CD4-positive, alpha-beta T cell treated with Interleukin-15 for 1 hour (primary cell): Measurements from ENCODE around the gene ABCG2.
"Not testable (repeated sequence)": the region's sequence is repeated elsewhere in the genome, so short reads cannot be mapped to it uniquely, and the experiment has no call there.

Source experiments
- DNase-seq: peaks from one replicate; pipeline ENCODE4 v3.0.0-alpha.2; 2020

The ABCG2 gene

DNA sequence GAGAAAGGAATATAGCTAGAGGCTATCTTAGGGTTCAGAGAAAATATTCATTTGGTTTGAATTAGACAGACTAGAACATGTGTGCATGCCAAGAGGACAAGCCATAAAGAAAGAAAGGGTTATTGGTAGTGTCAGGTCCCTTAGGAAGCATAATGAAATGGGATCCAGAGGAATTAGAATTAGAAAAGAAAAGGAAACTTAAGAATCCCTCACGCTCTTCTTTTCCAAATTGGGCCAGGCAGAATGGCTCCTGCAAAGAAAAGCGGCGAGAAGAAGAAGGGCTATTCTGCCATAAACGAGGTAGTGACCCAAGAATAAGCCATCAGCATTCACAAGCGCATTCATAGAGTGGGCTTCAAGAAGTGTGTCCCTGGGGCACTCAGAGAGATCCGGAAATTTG is 4.9 kb upstream of the ABCG2 start:
- DNase-seq = no peak

DNA sequence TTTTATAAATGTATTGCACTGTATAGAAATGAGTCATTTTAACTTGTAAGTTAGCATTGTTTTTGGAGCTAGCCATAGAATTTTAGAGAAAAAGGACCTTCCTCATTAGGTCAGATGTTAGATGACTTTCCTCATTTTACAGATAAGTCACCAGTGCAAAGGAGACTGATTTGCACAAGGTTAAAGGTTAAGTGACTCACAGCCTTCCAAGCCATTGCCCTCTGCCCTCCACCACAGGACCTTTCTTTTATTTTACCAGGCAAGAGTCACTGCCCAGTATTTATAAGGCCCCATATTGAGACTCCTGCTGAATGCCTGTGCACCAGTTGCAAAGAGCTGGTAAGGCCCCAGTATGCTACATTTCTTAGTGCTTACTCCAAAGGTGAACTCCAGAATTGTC is 4.2 kb upstream of the ABCG2 start:
- DNase-seq = no peak

GRCh38 chr4:88159229-88159725 is 838 bp upstream of the ABCG2 start:
- no peak for DNase-seq

- no peak for DNase-seq
Measured at GRCh38 chr4:88158038-88158488, 376 bp downstream of the ABCG2 start.

DNA sequence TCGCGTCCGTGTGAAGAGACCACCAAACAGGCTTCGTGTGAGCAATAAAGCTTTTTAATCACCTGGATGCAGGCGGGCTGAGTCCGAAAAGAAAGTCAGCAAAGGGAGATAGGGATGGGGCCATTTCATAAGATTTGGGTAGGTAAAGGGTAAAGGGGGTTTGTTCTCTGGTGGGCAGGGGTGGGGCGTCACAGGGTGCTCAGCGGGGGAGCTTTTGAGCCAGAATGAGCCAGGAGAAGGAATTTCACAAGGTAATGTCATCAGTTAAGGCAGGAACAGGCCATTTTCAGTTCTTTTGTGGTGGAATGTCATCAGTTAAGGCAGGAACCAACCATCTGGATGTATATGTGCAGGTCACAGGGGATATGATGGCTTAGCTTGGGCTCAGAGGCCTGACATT is 6.1 kb downstream of the ABCG2 start:
- not testable (repeated sequence) for DNase-seq

GRCh38 chr4:88148560-88148959 is 9.9 kb downstream of the ABCG2 start:
- no peak for DNase-seq

DNA sequence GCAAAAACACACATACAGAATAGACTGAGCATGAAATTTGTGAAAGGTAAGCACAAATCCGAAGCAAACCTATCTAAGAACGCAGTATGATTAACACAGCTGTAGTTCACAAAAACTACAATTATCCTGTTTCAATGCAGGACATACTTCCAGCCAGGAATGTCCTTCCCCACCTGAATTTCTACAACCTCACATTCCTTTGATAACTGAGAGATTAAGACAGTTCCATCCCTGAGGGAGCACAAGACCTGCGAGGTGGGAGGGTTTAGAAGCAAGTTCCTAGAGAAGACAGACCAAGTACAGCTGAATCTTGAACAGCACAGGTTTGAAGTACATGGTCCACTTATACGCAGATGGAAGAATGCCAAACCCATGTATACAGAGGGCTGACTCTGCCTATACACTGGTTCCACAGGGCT is 10.6 kb downstream of the ABCG2 start:
- no peak for DNase-seq

DNA sequence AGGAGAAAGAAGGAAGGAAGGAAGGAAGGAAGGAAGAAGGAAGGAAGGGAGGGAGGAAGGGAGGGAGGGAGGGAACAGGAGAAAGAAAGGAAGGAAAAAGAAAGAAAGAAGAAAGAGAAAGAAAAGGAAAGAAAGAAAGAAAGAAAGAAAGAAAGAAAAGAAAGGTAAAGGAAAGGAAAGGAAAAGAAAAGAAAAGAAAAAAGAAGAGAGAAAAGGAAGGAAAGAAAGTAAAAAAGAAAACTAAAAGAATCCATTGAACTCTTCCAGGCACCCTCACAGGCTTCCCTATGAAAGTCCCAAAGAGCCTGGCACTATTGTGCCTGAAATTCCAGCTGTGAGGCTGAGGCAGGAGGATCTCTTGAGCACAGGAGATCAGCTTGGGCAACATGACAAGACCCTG is 11.5 kb downstream of the ABCG2 start:
- DNase-seq = no peak

GRCh38 chr4:88144866-88145300 is 13.6 kb downstream of the ABCG2 start:
- no peak for DNase-seq

GRCh38 chr4:88144048-88144447 is 14.4 kb downstream of the ABCG2 start:
- no peak for DNase-seq

DNA sequence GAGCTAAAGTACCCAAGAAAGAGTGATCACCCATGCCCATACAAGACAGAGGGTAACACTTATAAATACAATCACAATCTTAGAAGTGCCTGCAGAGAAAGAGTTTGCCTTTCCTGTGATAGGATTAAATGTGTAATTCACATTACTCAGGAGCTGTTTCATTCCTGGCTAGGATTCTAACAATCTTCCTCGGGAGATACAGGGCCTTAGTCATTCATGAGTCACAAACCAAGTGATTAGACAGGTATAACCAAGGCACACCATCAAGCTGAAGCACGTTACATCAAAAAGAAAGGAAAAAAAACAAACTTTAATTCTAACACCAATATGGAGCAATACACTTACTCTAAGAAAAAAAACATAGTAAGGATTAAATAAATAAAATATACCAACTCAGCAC is 14.9 kb downstream of the ABCG2 start:
- no peak for DNase-seq

GRCh38 chr4:88138561-88138960 is 19.9 kb downstream of the ABCG2 start:
- DNase-seq = no peak

DNA sequence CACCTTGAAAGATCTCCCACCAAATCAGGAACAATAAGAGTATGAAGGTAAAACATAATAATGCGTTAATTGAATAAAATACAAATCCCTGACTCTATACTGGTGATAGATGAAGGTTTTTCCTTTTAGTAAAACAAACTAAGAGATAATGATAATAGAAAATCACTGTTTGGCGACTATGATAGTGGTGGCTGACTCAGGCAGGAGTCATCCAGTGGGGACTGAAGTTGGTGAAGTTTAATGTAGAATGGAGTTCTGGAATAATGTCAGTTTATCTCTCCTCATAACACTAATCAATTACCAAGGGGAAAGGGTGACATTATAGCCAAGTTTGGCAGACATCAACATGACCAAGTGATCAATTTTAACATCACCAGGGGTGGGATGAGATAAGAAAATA is 21.3 kb downstream of the ABCG2 start:
- DNase-seq = no peak

DNA sequence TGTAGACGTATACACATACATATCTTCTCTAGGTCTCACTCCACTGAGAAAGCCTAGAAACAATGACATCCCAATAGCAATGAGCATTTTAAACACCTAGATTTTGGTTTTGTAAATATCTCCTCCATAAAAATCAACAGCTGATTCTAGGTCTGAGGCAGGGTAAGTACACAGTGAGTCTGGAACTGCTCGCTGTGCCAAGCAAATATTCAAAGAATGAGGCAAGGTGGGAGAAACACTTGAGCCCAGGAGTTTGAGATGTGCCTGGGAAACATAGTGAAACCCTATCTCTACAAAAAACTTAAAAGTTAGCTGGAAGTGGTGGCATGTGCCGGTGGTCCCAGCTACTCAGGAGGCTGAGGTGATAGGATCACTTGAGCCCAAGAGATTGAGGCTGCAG is 22.2 kb downstream of the ABCG2 start:
- no peak for DNase-seq

DNA sequence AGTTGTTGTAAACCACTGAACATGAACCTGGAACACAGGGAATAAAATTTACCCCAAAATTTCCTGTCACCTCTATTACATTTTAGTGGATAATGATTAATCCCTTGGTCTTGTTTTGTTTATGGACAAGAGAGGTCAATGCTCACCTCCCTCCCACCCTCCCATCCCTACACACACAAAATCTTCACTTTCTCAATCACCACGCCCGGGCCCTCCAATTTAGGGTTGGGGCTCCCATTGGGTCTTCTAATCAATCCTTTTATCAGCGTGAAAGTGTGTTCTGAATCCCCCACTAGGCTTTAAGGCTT is 23.1 kb downstream of the ABCG2 start:
- no peak for DNase-seq

- no peak for DNase-seq
Measured at GRCh38 chr4:88134536-88135355, 23.7 kb downstream of the ABCG2 start.

GRCh38 chr4:88134111-88134510 is 24.3 kb downstream of the ABCG2 start:
- DNase-seq = no peak

GRCh38 chr4:88130544-88131305 is 27.7 kb downstream of the ABCG2 start:
- DNase-seq = no peak

DNA sequence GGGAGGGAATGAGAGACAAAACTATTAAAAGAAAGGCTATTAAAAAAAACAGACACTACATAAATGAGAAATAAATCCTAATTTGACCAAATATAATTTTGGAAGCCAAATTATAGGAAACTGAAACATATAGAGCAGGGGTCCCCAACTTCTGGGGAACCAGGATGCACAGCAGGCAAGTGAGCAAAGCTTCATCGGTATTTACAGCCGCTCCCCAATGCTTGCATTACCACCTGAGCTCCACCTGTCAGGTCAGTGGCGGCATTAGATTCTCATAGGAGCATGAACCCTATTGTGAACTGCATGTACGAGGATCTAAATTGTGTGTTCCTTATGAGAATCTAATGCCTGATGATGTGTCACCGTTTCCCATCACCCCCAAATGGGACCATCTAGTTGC is 28.4 kb downstream of the ABCG2 start:
- DNase-seq = no peak

- DNase-seq = not testable (repeated sequence)
Measured at GRCh38 chr4:88122260-88122659, 36.2 kb downstream of the ABCG2 start.

- no peak for DNase-seq
Measured at GRCh38 chr4:88119943-88120342, 38.5 kb downstream of the ABCG2 start.

DNA sequence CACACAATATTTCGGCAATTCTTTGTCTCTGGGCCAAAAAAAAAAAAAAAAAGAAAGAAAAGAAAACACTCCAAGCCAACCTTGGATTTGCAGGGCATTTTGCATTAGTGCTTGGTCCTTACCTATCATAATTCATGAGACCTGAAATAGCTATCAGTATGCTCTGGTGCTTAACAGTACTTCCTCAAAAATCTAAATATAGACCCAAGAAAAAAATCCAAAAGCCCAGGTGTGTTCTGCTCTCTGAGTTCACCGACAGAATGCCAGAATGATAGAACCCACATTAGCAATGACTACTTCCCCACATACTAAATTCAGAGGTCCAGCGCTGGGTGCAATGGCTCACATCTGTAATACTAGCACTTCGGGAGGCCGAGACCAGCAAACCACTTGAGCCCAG is 42.9 kb downstream of the ABCG2 start:
- no peak for DNase-seq

GRCh38 chr4:88112856-88113255 is 45.6 kb downstream of the ABCG2 start:
- no peak for DNase-seq

DNA sequence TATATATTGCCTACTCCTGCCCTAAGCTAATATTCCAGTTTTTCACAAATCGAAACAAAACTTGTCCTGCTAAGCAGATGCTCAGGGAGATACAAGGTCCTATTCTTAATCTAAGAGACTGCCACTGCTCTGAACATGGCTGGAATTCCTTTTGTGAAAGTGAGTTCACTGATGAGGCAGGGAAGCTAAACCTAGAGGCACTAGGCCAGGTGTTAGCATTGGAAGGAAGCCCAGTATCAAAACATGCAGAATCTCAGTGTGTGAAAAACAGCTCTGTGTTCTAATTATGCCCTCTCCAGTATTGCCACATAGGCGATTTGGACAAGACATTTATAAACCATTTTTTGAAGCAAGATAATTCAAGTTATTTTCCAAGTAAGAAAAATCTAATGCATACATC is 47.6 kb downstream of the ABCG2 start:
- DNase-seq = no peak
